ENCODE measurements around the gene MACROD2.

DNA sequence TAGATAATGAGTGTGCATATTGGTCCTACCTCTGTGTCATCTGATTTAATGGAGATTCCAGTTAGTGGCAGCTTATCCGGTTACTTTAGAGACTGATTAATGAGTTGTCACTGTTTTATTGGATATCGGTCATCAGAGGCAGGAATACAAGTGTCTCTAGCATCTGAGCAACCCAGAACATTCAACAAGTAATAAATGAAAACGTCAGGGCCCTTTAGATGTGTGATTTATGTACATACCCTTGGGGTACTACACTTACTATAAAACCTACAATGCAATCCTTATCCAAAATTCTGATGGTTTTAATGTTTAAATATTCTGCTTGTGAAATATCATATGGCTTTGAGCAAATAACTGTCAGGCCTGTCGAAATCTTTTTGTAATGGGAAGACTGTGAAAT is 1460.0 kb downstream of the MACROD2 start:
- TF ChIP-seq, protein P1, sequence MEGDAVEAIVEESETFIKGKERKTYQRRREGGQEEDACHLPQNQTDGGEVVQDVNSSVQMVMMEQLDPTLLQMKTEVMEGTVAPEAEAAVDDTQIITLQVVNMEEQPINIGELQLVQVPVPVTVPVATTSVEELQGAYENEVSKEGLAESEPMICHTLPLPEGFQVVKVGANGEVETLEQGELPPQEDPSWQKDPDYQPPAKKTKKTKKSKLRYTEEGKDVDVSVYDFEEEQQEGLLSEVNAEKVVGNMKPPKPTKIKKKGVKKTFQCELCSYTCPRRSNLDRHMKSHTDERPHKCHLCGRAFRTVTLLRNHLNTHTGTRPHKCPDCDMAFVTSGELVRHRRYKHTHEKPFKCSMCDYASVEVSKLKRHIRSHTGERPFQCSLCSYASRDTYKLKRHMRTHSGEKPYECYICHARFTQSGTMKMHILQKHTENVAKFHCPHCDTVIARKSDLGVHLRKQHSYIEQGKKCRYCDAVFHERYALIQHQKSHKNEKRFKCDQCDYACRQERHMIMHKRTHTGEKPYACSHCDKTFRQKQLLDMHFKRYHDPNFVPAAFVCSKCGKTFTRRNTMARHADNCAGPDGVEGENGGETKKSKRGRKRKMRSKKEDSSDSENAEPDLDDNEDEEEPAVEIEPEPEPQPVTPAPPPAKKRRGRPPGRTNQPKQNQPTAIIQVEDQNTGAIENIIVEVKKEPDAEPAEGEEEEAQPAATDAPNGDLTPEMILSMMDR (IDR thresholded peaks at IDR 0.05) = no peak
- no peak for TF ChIP-seq POLR2A (IDR thresholded peaks at IDR 0.05)
